K562 (cell line): ENCODE measurements around the gene OMG. TPM values are rescaled to one million over a fixed set of nuclear protein-coding genes. Genes with fewer than 3 reads are reported as not detected.
A peak's percentile ranks its signal among the peaks of the same experiment; 100 is the strongest.

Experiments used
- ATF6 ChIP-seq: sonication (generic); formaldehyde crosslinking; IDR thresholded peaks from 2 replicates; pipeline ENCODE4 v1.4.0; 2020; ENCODE audit warnings: mild to moderate bottlenecking, missing genetic modification reagents
- BRD9 ChIP-seq: fragments of 450-650 bp; IDR thresholded peaks from 2 replicates; pipeline ENCODE4 v1.6.1; 2018; ENCODE audit warnings: low read depth; ENCODE audit not compliant: partially characterized antibody
- C11orf30 ChIP-seq: fragments of 450-650 bp; IDR thresholded peaks from 2 replicates; pipeline ENCODE4 v1.6.1; 2016; ENCODE audit warnings: low read depth, mild to moderate bottlenecking
- CBFA2T2 ChIP-seq: fragments of 450-650 bp; conservative IDR thresholded peaks from 2 replicates; pipeline ENCODE4 v1.6.1; 2017; ENCODE audit warnings: mild to moderate bottlenecking
- CBX3 ChIP-seq, 2 experiments: IDR thresholded peaks; 1 replicate in 1 of 2; 2 replicates in 1 of 2; pipeline ENCODE4 v1.6.1; 2012; ENCODE audit warnings: inconsistent platforms in 2 of 2, low read length in 2 of 2, borderline replicate concordance in 1 of 2, control low read depth in 1 of 2
- ELF2 ChIP-seq: fragments of 250-450 bp; sonication (Bioruptor Pico); IDR thresholded peaks from 2 replicates; pipeline ENCODE4 v1.5.0; 2021; ENCODE audit warnings: mild to moderate bottlenecking
- EP400 ChIP-seq: fragments of 450-650 bp; IDR thresholded peaks from 2 replicates; pipeline ENCODE4 v1.6.1; 2017; ENCODE audit warnings: antibody characterized with exemption, mild to moderate bottlenecking, moderate library complexity
- HNRNPH1 ChIP-seq: fragments of 200-400 bp; formaldehyde crosslinking; optimal IDR thresholded peaks from 2 replicates; pipeline ENCODE3; 2017; ENCODE audit warnings: low read depth, mild to moderate bottlenecking, low read length, moderate library complexity
- JUND ChIP-seq, 2 experiments: IDR thresholded peaks; 2 replicates in 1 of 2; 3 replicates in 1 of 2; pipeline ENCODE4 v1.6.1; 2011; ENCODE audit warnings: borderline replicate concordance in 2 of 2, low read depth in 2 of 2, low read length in 2 of 2, improper control_type of control experiment in 1 of 2, missing biosample characterization in 1 of 2, missing genetic modification characterization in 1 of 2, missing genetic modification reagents in 1 of 2
- MAFG ChIP-seq: fragments of 450-650 bp; conservative IDR thresholded peaks from 2 replicates; pipeline ENCODE4 v1.6.1; 2016; ENCODE audit warnings: missing genetic modification characterization, missing compliant biosample characterization
- MAFK ChIP-seq: IDR thresholded peaks from 2 replicates; pipeline ENCODE4 v1.6.1; 2011; ENCODE audit warnings: low read length, improper control_type of control experiment
- MAZ ChIP-seq, 2 experiments: fragments of 450-650 bp in 1 of 2; sonication (generic) in 1 of 2; formaldehyde crosslinking; IDR thresholded peaks in 1 of 2; conservative IDR thresholded peaks in 1 of 2; 2 replicates each; pipeline versions ENCODE4 v1.4.0 to v1.5.0; 2020; ENCODE audit warnings: mild to moderate bottlenecking in 1 of 2, missing genetic modification reagents in 1 of 2
- NELFE ChIP-seq: IDR thresholded peaks from 2 replicates; pipeline ENCODE4 v1.6.1; 2011; ENCODE audit warnings: mild to moderate bottlenecking; ENCODE audit not compliant: insufficient read depth, insufficient read length
- NFIC ChIP-seq: fragments of 450-650 bp; IDR thresholded peaks from 2 replicates; pipeline ENCODE4 v1.6.1; 2017; ENCODE audit warnings: mild to moderate bottlenecking, inconsistent platforms
- NR2F6 ChIP-seq: fragments of 450-650 bp; formaldehyde crosslinking; IDR thresholded peaks from 2 replicates; pipeline ENCODE4 v1.4.0; 2020; ENCODE audit warnings: mild to moderate bottlenecking
- POLR2H ChIP-seq: IDR thresholded peaks from 2 replicates; pipeline ENCODE4 v1.6.1; 2016; ENCODE audit warnings: missing genetic modification characterization, low read depth, mild to moderate bottlenecking, control low read depth, missing compliant biosample characterization, moderate library complexity
- RBM15 ChIP-seq: fragments of 200-400 bp; formaldehyde crosslinking; IDR thresholded peaks from 2 replicates; pipeline ENCODE4 v1.6.1; 2018; ENCODE audit warnings: mild to moderate bottlenecking, low read length, moderate library complexity; ENCODE audit not compliant: insufficient read depth
- RBM17 ChIP-seq: fragments of 200-400 bp; formaldehyde crosslinking; IDR thresholded peaks from 2 replicates; pipeline ENCODE4 v1.6.1; 2017; ENCODE audit warnings: low read depth, mild to moderate bottlenecking, low read length, borderline replicate concordance
- RBM34 ChIP-seq: fragments of 200-400 bp; formaldehyde crosslinking; IDR thresholded peaks from 2 replicates; pipeline ENCODE4 v1.6.1; 2018; ENCODE audit warnings: low read length, borderline replicate concordance; ENCODE audit not compliant: insufficient read depth
- SOX6 ChIP-seq: fragments of 450-650 bp; IDR thresholded peaks from 2 replicates; pipeline ENCODE4 v1.6.1; 2014; ENCODE audit warnings: mild to moderate bottlenecking
- TAL1 ChIP-seq: fragments of 450-650 bp; IDR thresholded peaks from 2 replicates; pipeline ENCODE4 v1.6.1; 2016; ENCODE audit warnings: mild to moderate bottlenecking
- TBL1XR1 ChIP-seq, 2 experiments: IDR thresholded peaks; 2 replicates each; pipeline ENCODE4 v1.6.1; 2012; ENCODE audit warnings: improper control_type of control experiment in 2 of 2, low read length in 2 of 2, mild to moderate bottlenecking in 1 of 2
- THRAP3 ChIP-seq: fragments of 450-650 bp; IDR thresholded peaks from 2 replicates; pipeline ENCODE4 v1.6.1; 2016; ENCODE audit warnings: mild to moderate bottlenecking, inconsistent platforms, borderline replicate concordance
- ZNF280B ChIP-seq: fragments of 250-450 bp; sonication (Bioruptor Pico); IDR thresholded peaks from 2 replicates; pipeline ENCODE4 v1.5.1; 2021; ENCODE audit warnings: mild to moderate bottlenecking
- ZNF311 ChIP-seq: fragments of 250-450 bp; sonication (Bioruptor Pico); IDR thresholded peaks from 2 replicates; pipeline ENCODE4 v1.4.0; 2020; ENCODE audit warnings: mild to moderate bottlenecking, moderate library complexity
- ZNF717 ChIP-seq: fragments of 250-450 bp; sonication (Bioruptor Pico); IDR thresholded peaks from 2 replicates; pipeline ENCODE4 v1.5.0; 2021
- ZSCAN29 ChIP-seq: fragments of 450-650 bp; IDR thresholded peaks from 2 replicates; pipeline ENCODE4 v1.6.1; 2017
- polyA plus RNA-seq, 8 experiments: library from polyadenylated mRNA; depleted of rRNA in 4 of 8; stranded (reverse) in 5 of 8; unstranded in 3 of 8; fragments of >200 nt; fragmentation: Nextera tagmentation in 2 of 8; fragmentation: Illumina TruSeq in 1 of 8; extraction: Ambion mirVana in 2 of 8; extraction: Trizol in 1 of 8; gene quantifications; 2 replicates each; pipeline versions ENCODE4 v1.2.1 to v1.2.3, GENCODE V29; 2011 to 2014; ENCODE audit warnings: inconsistent platforms in 1 of 8, missing spikeins in 1 of 8
- total RNA-seq, 7 experiments: library from RNA; depleted of rRNA in 6 of 7; stranded (reverse); fragments of >200 nt in 6 of 7; fragmentation: Illumina TruSeq in 2 of 7; extraction: Trizol in 2 of 7; gene quantifications; 2 replicates each; pipeline versions ENCODE4 v1.2.1 to v1.2.3, GENCODE V29; 2011 to 2021; ENCODE audit warnings: low replicate concordance in 1 of 7

The OMG gene
- total and polyA plus RNA-seq, 9 of the 15 experiments (the other 6 are each of a cell fraction or from before 2014, with no cell fraction given) = 0.41 TPM; not detected in 8

GRCh38 chr17:31339906-31340661 is 43.0 kb upstream of the OMG start (continued):
- peak; percentile 27; the same call in 1 of the 2 replicates for TF ChIP-seq MAFK
- TF ChIP-seq THRAP3 = no peak
- no peak for TF ChIP-seq POLR2H (tag)
- TF ChIP-seq MAFG (tag) = peak; percentile 53
- no peak for TF ChIP-seq BRD9
- TF ChIP-seq ZNF717 (CRISPR knock-in tag) = no peak
- no peak for TF ChIP-seq ZSCAN29
- TF ChIP-seq RBM34 = no peak
- TF ChIP-seq NFIC = peak; percentile 72
- TF ChIP-seq CBX3 (IDR thresholded peaks at IDR 0.05; ENCODE audit: borderline replicate concordance in 1 of 2, low read length in 2 of 2) = peak in 1 of 2 experiments; percentile 19; a peak in 1 of 3 replicates
- no peak for TF ChIP-seq NELFE
- TF ChIP-seq ZNF280B (CRISPR knock-in tag) = no peak
- peak; percentile 85 for TF ChIP-seq SOX6
- peak; percentile 88 for TF ChIP-seq JUND (IDR thresholded peaks at IDR 0.05; ENCODE audit: borderline replicate concordance, low read depth, low read length)
- peak; percentile 88; the same call in 2 of the 3 replicates for TF ChIP-seq JUND (tag; IDR thresholded peaks at IDR 0.05; ENCODE audit: borderline replicate concordance, low read depth, low read length)
- peak; percentile 28; the same call in 1 of the 2 replicates for TF ChIP-seq EP400
- no peak for TF ChIP-seq HNRNPH1
- TF ChIP-seq RBM15 = no peak
- TF ChIP-seq TAL1 = peak; percentile 83
- TF ChIP-seq TBL1XR1 (IDR thresholded peaks at IDR 0.05; ENCODE audit: low read length in 2 of 2) = peak in 1 of 2 experiments; percentile 84; a peak in 2 of 4 replicates
- peak; percentile 91 for TF ChIP-seq CBFA2T2
- TF ChIP-seq RBM17 = no peak
- TF ChIP-seq ZNF311 (CRISPR knock-in tag) = no peak
- TF ChIP-seq C11orf30 = peak; percentile 59
- no peak for TF ChIP-seq ELF2 (CRISPR knock-in tag)
- 0 out of 4 replicates have a peak, but pooled peaks of 1 of the 2 experiments have one; percentile 20 for TF ChIP-seq MAZ (CRISPR knock-in tag; conservative IDR thresholded peaks at IDR 0.05 in 1 of 2, IDR thresholded peaks at IDR 0.05 in 1 of 2)
- no peak for TF ChIP-seq NR2F6 (CRISPR knock-in tag)
- no peak for TF ChIP-seq ATF6
